ENCODE measurements around the gene UVSSA. TPM values are rescaled to one million over a fixed set of nuclear protein-coding genes. Genes with fewer than 3 reads are reported as not detected.
A peak's percentile ranks its signal among the peaks of the same experiment; 100 is the strongest.

Gene UVSSA
- total RNA-seq, 1 donor from 2014 or later, result 28.3 TPM

- no peaks in the 10 kb centered on the region for H3K36me3 ChIP-seq
- peak; percentile 55 for DNase-seq
- no peak for ATAC-seq
These were observed 62.8 kb downstream of the UVSSA start for GRCh38 chr4:1409491-1410425.

DNA sequence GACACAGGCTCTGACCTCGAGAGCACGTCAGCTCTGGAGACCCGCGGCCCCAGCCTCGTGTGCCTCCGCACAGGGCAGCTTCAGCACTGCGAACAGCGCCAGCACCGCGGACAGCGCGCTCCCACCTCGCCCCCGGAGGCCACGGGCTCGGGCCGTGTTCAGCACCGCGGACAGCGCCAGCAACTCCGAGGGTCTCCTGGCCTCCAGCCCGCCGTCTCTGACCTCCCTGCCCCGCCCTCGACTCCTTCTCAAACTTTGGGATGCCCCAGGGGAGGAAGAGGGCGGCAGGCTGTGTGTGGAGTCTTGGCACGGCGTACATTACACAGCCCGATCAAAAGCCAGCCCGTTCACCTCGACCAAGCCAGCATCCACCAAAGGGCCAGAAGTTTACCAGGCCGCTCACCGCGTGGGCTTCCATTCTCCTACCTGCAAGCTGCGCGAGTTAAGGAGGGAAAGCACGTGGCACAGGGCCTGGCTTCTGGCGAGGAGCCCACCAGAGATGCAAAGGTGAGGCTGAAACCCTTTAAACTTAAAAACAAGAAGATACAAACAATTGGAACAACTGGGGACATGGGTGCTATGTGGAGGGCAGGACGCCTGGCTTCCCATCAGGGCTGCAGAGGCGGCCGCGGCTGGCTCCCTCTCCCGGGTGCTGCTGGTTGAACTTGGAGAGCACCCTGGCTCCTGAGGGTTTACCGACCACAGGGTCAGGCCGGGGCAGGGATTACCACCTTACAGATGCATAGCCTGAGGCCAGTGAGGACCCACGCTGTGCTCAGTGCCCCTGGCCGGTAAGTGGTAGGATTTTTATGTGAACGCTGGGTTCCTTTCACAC lies 63.7 kb downstream of the UVSSA start:
- DNase-seq (peak; percentile 71), ATAC-seq (peak; percentile 66)
- TF ChIP-seq, protein P1, sequence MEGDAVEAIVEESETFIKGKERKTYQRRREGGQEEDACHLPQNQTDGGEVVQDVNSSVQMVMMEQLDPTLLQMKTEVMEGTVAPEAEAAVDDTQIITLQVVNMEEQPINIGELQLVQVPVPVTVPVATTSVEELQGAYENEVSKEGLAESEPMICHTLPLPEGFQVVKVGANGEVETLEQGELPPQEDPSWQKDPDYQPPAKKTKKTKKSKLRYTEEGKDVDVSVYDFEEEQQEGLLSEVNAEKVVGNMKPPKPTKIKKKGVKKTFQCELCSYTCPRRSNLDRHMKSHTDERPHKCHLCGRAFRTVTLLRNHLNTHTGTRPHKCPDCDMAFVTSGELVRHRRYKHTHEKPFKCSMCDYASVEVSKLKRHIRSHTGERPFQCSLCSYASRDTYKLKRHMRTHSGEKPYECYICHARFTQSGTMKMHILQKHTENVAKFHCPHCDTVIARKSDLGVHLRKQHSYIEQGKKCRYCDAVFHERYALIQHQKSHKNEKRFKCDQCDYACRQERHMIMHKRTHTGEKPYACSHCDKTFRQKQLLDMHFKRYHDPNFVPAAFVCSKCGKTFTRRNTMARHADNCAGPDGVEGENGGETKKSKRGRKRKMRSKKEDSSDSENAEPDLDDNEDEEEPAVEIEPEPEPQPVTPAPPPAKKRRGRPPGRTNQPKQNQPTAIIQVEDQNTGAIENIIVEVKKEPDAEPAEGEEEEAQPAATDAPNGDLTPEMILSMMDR (IDR thresholded peaks at IDR 0.05), result no peak
- intact Hi-C loops (cut with DNase I), result no loop called here
- Histone ChIP-seq H3K27me3 (peaks cover 90% of the 10 kb centered on the region), H3K27ac (no peak overlapping the region), H3K4me3 (no peak overlapping the region), H3K9me3 (no peaks in the 10 kb centered on the region), H3K36me3 (no peaks in the 10 kb centered on the region), H3K4me1 (no peaks in the 10 kb centered on the region)

More at GRCh38 chr4:1409491-1410425, 62.8 kb downstream of the UVSSA start:
- Histone ChIP-seq H3K4me3 (no peak overlapping the region), H3K4me1 (no peaks in the 10 kb centered on the region), H3K9me3 (no peaks in the 10 kb centered on the region), H3K27me3 (peaks cover 90% of the 10 kb centered on the region), H3K27ac (no peak overlapping the region)
- TF ChIP-seq, protein P1 (IDR thresholded peaks at IDR 0.05), result no peak
- intact Hi-C loops (cut with DNase I), result loop anchor here (10.0 kb wide), 1 partner anchor 55 kb away; no protein-coding TSS in a partner anchor

DNA sequence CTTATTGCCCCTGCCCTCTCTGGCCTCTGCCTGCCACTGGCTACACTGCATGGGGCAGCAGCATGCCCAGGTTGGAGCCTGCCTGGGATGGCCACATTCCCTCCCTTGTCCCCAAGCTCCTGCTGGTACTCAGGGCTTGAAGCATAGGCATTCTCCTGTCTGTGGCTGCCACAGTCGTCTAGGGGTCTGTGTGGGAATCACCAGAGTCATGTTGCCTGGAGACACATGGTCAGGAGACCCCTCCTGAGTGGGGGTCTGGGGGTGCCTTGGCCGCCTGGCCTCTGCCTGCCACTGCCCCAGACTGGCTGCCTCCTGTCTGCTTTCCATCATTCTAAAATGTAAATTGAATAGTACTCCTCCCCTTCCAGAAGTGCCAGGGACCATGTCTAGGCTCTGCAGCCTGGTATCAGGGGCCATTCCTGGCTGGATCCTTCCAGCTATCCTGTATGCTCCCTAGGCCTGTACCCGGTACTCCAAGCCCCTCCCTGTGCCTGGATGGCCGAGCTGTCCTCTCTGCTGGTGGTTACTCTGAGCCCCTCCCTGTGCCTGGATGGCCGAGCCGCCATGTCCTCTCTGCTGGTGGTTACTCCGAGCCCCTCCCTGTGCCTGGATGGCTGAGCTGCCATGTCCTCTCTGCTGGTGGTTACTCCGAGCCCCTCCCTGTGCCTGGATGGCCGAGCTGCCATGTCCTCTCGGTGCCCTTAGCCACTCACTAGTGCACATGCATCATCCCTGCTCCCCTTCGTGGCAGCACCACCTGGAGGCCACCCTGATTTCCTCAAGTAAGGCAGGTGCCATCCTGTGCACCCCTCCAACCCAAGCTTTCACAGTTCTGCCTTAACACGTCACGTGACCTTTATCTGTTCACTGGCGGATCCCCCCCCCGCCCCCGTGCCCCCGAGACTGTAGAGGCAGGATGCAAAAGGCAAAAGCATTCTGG lies 64.7 kb downstream of the UVSSA start:
- DNase-seq, result peak; percentile 35
- intact Hi-C loops (cut with DNase I), result no loop called here
- no peak for ATAC-seq
- Histone ChIP-seq H3K36me3 (no peaks in the 10 kb centered on the region), H3K9me3 (no peaks in the 10 kb centered on the region), H3K27ac (no peak overlapping the region), H3K27me3 (peaks cover 89% of the 10 kb centered on the region), H3K4me3 (no peak overlapping the region), H3K4me1 (no peaks in the 10 kb centered on the region)
- TF ChIP-seq, protein P1 (IDR thresholded peaks at IDR 0.05), result no peak

DNA sequence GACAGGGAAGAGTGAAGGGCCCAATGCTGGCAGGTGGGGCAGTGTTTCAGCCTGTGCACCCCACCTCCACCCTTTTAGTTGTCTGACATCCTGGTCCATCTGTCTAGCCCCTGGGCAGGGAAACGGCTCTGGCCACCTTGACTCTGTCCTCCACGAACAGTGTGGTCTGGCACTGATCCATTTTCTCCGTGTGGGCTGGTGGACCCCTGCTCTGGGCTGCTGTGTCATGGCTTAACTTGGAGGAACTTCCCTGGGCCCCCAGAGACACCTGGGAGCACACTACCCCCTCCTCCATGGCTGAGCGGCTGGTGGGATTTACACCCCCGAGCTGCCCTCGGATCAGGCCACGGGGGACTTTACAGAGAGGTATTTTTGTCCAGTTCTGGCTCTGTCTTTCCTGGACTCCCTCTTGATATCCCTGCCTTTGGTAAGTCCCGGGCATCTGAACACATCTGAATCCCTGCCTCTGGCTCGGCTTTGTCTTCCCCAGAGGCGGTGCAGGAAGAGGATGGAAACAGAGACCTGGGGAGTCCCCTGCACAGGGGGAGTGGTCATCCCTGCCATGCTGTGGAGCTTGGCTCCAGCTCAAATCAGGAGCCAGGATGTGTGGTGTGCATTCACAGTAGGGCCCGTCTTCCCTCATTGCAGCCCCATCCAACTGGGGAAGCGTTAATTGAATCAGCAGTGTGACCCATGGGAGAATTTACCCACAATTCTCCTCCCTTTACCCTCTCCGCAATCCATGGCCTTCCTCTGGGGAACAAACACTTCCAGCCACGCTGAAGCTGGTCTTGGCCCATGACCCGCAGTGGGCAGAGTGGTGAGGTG lies 65.6 kb downstream of the UVSSA start:
- TF ChIP-seq, protein P1 (IDR thresholded peaks at IDR 0.05), result no peak
- H3K9me3 ChIP-seq, result no peaks in the 10 kb centered on the region
- peaks cover 80% of the 10 kb centered on the region for H3K27me3 ChIP-seq
- no peak overlapping the region for H3K4me3 ChIP-seq
- DNase-seq, result peak; percentile 26
- H3K4me1 ChIP-seq, result no peaks in the 10 kb centered on the region
- intact Hi-C loops (cut with DNase I), result no loop called here
- H3K36me3 ChIP-seq, result no peaks in the 10 kb centered on the region
- ATAC-seq, result no peak
- H3K27ac ChIP-seq, result no peak overlapping the region

Data from upper lobe of right lung (tissue), 1 donor.